SIG-M5 treated with dmso at 0.1 percent for 504 hours (cell line): ENCODE results near the gene GTPBP6.
"Not testable (repeated sequence)": the region's sequence is repeated elsewhere in the genome, so short reads cannot be mapped to it uniquely, and the experiment has no call there.

ENCODE experiments used
- DNase-seq: peaks from one replicate; lab custom pipeline; 2025; ENCODE audit not compliant: unreplicated experiment; lab: John Stamatoyannopoulos, UW

Gene GTPBP6

DNA sequence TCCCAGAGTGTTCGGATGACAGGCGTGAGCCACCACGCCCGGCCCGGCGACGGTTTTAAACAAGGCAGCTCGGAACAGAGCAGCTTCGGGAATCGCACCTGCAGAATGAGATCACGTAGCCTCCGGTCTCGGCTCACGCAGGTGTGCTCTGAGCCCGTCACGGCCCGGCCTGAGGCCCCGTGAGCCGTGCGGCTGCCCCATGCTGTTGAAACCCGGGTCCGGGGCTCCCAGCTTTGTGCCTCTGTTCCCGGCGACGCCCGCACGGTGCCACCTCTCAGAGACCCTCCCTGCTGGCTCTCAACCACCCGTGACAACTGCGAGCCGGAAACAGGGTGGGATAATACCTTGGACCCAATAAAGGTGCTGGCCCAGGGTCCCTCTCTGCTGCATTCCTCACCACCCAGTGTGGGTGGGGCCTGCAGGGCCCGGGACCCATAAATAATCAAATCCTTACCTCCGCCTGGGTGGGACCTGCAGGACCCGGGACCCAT, 50.8 kb downstream of the GTPBP6 start:
- DNase-seq: no peak

GRCh38 chrX:265502-265901, 53.1 kb downstream of the GTPBP6 start:
- no peak for DNase-seq

DNA sequence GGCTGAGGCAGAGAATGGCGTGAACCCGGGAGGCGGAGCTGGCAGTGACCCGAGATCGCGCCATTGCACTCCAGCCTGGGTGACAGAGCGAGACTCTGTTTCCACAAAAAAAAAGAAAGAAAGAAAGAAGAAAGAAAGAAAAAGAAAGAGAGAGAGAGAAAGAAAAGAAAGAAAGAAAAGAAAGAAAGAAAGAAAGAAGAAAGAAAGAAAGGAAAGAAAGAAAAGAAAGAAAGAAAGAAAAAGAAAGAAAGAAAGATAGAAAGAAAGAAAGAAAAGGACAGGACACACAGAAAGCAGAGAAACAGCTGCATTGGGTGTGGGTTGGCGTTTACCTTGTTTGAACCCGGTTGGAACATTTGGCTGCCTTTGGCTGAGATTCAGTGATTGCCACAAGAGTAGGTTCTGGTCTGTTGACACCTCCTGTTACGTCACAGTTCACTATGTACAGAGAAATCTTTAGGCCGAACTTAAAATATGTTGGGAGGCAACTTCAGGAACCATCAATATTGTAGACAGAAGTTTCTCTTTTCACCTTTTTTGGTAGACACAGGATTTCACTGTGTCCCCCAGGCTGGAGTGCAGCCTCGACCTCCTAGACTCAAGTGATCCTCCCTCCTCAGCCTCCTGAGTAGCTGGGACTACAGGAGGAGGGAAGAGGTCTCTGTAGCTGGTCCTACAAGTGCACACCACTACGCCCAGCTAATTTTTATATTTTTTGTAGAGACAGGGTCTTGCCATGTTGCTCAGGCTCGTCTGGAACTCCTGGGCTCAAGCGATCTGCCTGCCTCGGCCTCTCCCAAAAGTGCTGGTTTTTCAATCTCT, 53.8 kb downstream of the GTPBP6 start:
- no peak for DNase-seq

- not testable (repeated sequence) for DNase-seq
Measured at GRCh38 chrX:264006-264405, 54.6 kb downstream of the GTPBP6 start.

DNA sequence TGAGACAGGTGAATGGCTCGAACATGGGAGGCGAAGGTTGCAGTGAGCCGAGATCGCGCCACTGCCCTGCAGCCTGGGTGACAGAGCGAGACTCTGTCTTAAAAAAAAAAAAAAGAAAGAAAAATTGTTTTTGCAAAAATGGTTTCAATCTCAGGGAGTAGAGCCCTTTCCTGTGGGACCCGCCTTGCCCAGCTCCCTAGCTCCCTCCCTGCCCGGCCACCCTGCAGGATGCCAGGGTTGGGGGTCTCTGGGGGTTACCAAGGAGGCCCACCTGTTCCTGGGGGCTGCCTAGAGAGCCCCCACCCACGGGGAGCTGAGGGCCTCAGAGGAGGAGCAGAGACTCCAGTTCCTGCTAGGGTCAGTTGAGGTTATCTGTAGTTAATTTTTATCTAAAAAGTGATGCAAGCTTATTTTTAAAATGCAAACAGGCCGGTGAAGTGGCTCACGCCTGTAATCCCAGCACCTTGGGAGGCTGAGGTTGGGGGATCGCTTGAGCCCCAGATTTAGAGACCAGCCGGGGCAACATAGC, 56.2 kb downstream of the GTPBP6 start:
- DNase-seq: no peak

- no peak for DNase-seq
Measured at GRCh38 chrX:261919-262352, 56.7 kb downstream of the GTPBP6 start.

DNA sequence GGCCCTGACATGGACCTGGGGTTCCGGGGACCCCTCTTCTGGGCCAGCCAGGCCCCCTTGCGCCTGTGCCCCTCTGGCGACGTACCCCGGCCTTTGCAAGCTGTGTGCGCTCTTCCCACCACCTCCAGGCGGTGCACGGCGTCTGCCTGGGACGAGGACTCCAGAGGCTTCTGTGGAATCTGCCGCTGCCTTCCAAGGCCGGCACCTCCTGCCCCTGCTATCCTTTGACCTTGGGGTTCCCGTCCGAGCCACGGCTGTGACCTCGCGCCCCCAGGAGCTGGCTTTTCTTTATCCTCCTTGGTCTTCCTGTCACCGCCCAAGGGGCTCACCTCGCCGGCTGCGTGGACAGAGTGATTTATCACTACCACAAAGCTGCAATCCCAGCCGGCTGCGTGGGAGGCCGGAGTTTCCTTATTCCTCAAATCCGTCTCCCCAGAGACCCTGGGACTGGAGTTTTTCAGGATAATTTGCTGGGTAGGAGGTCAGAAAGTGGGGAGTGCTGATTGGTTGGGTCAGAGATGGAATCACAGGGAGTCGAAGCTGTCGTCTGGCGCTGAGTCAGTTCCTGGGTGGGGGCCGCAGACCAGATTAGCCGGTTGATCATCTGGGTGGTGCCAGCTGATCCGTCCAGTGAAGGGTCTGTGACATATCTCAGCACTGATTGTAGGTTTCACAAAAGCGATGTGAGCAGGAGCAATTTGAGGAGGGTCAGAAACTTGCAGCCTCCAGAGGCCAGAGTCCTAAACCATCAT, 57.3 kb downstream of the GTPBP6 start:
- DNase-seq: no peak

DNA sequence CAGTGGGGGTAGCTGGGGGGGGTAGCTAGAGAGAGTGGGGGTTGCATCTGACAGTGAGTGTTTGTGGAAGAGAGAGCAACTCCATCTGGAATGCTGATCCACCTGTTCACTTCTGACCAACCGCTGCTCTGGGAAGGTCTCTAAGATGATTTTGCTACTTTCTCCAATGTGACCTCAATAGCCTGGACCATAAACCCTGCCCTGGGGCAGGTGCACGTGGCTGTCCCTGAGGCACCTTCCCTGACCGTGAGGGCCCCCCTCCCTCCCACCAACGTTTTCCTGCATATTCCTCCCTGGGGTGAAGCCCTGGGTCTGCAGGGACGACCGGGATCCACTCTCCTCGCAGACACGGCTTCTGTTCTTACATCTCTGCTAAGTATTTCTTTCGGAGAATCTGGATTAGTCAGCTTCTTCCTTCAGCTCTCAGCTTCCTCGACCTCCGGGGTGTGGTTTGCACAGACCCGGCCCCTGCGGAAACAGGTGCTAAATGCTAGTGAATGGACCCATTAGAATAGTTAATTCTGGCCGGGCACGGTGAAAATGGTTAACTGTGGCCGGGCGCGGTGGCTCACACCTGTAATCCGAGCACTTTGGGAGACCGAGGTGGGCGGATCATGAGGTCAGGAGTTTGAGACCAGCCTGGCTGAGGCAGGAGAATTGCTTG, 58.8 kb downstream of the GTPBP6 start:
- DNase-seq: no peak

DNA sequence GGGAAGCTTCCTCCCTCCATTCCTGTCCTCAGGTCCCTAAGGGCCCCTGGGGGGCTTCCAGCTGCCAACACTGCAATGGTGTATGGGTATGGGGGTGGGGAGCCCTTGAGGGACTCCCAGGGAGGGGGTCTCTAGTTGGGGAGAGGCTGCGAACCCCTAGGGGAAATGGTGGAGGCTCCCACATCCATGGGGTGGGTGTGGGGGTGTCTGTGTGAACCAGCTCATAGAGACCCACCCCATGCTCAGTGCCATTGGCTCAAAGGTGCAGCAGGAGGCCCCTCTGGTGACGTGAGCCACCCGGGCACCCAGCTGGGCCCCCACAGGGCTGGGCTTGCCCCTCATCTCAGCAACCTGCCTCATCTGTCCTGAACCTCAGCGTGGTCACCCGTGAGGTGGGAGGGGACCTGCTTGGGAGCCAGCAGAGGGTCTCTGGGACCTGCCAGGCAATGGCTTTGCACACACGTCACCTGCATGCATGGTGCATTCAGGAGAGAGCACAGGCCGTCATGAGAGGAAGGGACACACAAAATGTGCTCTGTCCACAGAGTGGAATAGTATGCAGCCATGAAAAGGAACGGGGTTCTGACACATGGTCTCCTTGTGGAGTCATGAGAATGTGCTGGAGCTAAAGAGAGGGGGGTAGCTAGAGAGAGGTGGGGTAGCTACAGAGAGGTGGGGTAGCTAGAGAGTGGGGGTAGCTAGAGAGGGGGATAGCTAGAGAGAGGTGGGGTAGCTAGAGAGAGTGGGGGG, 60.1 kb downstream of the GTPBP6 start:
- no peak for DNase-seq

DNA sequence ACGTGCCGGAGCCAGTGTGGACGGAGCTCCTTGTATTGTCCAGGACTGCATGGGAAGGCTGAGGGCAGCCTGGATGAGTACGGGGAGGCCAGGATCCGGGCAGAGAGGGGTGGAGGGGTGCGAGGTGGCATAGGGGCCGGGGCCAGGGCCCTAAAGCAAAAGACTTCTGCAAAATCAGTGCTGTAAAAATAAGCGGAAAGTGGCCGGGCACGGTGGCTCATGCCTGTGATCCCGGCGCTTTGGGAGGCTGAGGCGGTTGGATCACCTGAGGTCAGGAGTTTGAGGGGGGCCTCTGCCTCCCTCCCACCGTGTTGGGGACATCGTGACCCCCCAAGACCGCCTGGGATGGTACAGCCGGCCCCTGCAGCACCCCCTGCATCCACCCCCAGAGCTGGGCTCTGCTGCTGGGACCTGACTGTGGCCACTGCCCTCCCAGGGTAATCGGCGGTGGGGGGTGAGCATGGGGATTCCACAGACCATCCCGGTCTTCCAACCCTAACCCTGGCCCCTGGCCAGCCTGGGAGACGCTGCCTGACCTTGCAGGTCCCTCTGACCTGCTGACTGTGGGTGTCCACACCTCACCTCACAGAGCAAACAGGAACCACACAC, 60.8 kb downstream of the GTPBP6 start:
- DNase-seq: no peak

GRCh38 chrX:257054-257453, 61.5 kb downstream of the GTPBP6 start:
- not testable (repeated sequence) for DNase-seq

- DNase-seq: no peak
Measured at GRCh38 chrX:255923-256331, 62.7 kb downstream of the GTPBP6 start.
